ENCODE results near the gene ATP8B1. TPM values are rescaled to one million over a fixed set of nuclear protein-coding genes. Genes with fewer than 3 reads are reported as not detected.
A peak's percentile ranks its signal among the peaks of the same experiment; 100 is the strongest.

ATP8B1 gene
- total RNA-seq, 1 experiment from 2014 or later, result 15.9 TPM

- TF ChIP-seq MAX (IDR thresholded peaks at IDR 0.05) (peak; percentile 20; the same call in 1 of the 2 replicates), ELF1 (IDR thresholded peaks at IDR 0.05; ENCODE audit: borderline replicate concordance, low read depth) (no peak), RAD21 (IDR thresholded peaks at IDR 0.05; ENCODE audit: low read depth) (no peak), YY1 (IDR thresholded peaks at IDR 0.05; ENCODE audit: extremely low read depth, insufficient replicate concordance, low read depth, low read length) (no peak)
Observed at GRCh38 chr18:57819671-57820460, 16.8 kb upstream of the ATP8B1 start (continued).

GRCh38 chr18:57819119-57819518 is 16.0 kb upstream of the ATP8B1 start:
- Histone ChIP-seq H3K4me1 (ENCODE audit: control insufficient read depth in 1 of 2, insufficient read depth in 2 of 2, low read length in 2 of 2) (peaks cover 13% of the 10 kb centered on the region in 2 experiments; a peak in 3 of 4 replicates), H3K27ac (ENCODE audit: low read depth, low read length) (no peak overlapping the region), H4K20me1 (ENCODE audit: insufficient read depth) (no peaks in the 10 kb centered on the region), H3K9me3 (ENCODE audit: control insufficient read depth in 1 of 2, insufficient read depth in 1 of 2, low read depth in 1 of 2, low read length in 2 of 2) (no peaks in the 10 kb centered on the region), H3K79me2 (ENCODE audit: insufficient read depth, low read length) (no peaks in the 10 kb centered on the region), H2AFZ (ENCODE audit: low read depth, low read length, poor library complexity, severe bottlenecking) (no peak overlapping the region), H3K9ac (ENCODE audit: low read length) (no peak overlapping the region), H3K27me3 (ENCODE audit: insufficient read depth, low read length) (no peaks in the 10 kb centered on the region), H3K4me2 (ENCODE audit: low read length) (no peak overlapping the region), H3K4me3 (replicated peaks in 1 of 2; ENCODE audit: low read depth in 1 of 2, low read length in 2 of 2) (no peak overlapping the region), H3K36me3 (ENCODE audit: control insufficient read depth in 1 of 2, insufficient read depth in 2 of 2, low read length in 2 of 2) (no peaks in the 10 kb centered on the region), H3K9me2 (ENCODE audit: insufficient read depth) (no peaks in the 10 kb centered on the region)
- intact Hi-C loops (cut with micrococcal nuclease), result no loop called here
- BruUV-seq (replicated peaks), result no TSS peak
- DNase-seq (ENCODE audit: low read depth, low spot score) (no peak), ATAC-seq (no peak)
- POLR2A ChIA-PET, result no interaction called here
- TF ChIP-seq REST (IDR thresholded peaks at IDR 0.05; ENCODE audit: low read depth) (no peak), JUND (IDR thresholded peaks at IDR 0.05) (no peak), ATF3 (IDR thresholded peaks at IDR 0.05) (no peak), CEBPB (IDR thresholded peaks at IDR 0.05; ENCODE audit: low read depth) (no peak), EZH2phosphoT487 (IDR thresholded peaks at IDR 0.05; ENCODE audit: borderline replicate concordance) (no peak), ELF1 (IDR thresholded peaks at IDR 0.05; ENCODE audit: borderline replicate concordance, low read depth) (no peak), MAX (IDR thresholded peaks at IDR 0.05) (no peak), EZH2 (IDR thresholded peaks at IDR 0.05) (no peak), CBX3 (IDR thresholded peaks at IDR 0.05; ENCODE audit: low read depth) (no peak), TCF7L2 (IDR thresholded peaks at IDR 0.05; ENCODE audit: borderline replicate concordance, extremely low read depth, insufficient read depth, insufficient read length) (no peak), SP1 (IDR thresholded peaks at IDR 0.05; ENCODE audit: low read depth) (no peak), FOSL1 (IDR thresholded peaks at IDR 0.05; ENCODE audit: low read depth) (no peak), CTCF (IDR thresholded peaks at IDR 0.05 in 2 of 3, conservative IDR thresholded peaks at IDR 0.05 in 1 of 3; ENCODE audit: borderline replicate concordance in 1 of 3, insufficient read depth in 1 of 3, low read depth in 2 of 3, low read length in 2 of 3) (no peak)
- CTCF ChIA-PET, result no interaction called here
- RAD21 ChIA-PET (ENCODE audit: low non-redundant PET in 1 of 2, low total read pairs in 2 of 2, uncharacterized antibody in 2 of 2, unreplicated experiment in 2 of 2), result no interaction called here

Measured in HCT116 (cell line).